PC-9 (cell line): ENCODE data around the gene SERPIND1.

Source experiments
- CTCF ChIP-seq: fragments of 200-600 bp; sonication (generic); conservative IDR thresholded peaks from 2 replicates; pipeline ENCODE4 v1.6.1; 2017; ENCODE audit warnings: mixed run types, antibody characterized with exemption, mild to moderate bottlenecking, moderate library complexity
- EZH2 ChIP-seq: fragments of 200-600 bp; sonication (generic); IDR thresholded peaks from 2 replicates; pipeline ENCODE4 v1.8.0; 2017; ENCODE audit warnings: antibody characterized with exemption, low read depth

- TF ChIP-seq EZH2 (no peak), CTCF (no peak)
Measured at GRCh38 chr22:20745119-20745518, 28.8 kb upstream of the SERPIND1 start.
